Hepatocyte (in vitro differentiated cells): ENCODE data around the gene EPHA10.

Source experiments
- CTCF ChIP-seq: fragments of 200-600 bp; sonication (generic); IDR thresholded peaks from 2 replicates; pipeline ENCODE4 v1.5.1; 2016; ENCODE audit warnings: antibody characterized with exemption, mild to moderate bottlenecking; ENCODE audit not compliant: poor library complexity
- EZH2 ChIP-seq: fragments of 200-600 bp; sonication (generic); IDR thresholded peaks from 2 replicates; pipeline ENCODE4 v1.6.1; 2016; ENCODE audit warnings: antibody characterized with exemption, mild to moderate bottlenecking, borderline replicate concordance

DNA sequence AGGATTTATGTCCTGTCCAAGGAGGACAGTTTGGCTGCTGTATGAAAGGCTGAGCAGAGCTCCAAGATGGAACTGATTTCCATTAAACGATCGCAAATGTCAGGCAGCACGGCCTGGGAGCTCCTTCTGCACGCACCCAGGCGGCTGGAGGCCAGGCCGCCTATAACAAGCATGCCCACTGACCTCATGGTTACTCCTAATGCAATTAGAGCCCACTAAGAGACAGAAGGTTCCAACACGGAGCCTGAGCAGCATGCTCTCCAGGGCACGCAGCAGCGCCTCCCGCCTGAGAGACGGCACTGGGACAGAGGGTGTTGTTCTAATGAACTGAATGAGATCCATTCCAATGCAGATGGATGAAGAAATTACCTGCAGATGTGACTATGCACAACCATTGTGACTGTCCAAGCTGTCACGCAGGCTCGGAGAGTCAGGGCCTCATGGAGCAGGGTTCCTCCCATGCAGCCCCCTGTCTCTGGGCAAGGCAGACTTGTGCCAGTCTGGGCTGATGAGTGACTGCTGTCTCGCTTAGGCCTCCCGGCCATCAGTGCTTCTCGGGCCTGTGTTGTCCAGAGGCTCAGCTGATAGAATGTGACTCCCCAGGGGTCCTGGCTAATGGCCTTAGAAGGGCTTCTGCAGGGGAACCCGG, 97.8 kb downstream of the EPHA10 start:
- no peak for TF ChIP-seq CTCF
- TF ChIP-seq EZH2 = no peak
